NCI-H446 (cell line): Measurements from ENCODE around the gene YWHAE.
A peak's percentile ranks its signal among the peaks of the same experiment; 100 is the strongest.
"Not testable (repeated sequence)": the region's sequence is repeated elsewhere in the genome, so short reads cannot be mapped to it uniquely, and the experiment has no call there.

Experiments used
- DNase-seq, 2 experiments: peaks; one replicate each; lab custom pipeline; 2025; lab: John Stamatoyannopoulos, UW

Gene YWHAE

GRCh38 chr17:1399679-1400512 is at the start of gene YWHAE:
Gene YWHAE, minus strand, starts transcription at chr17:1400222. Its CDS starts 112 bp downstream, at chr17:1400110.
- peak; percentile 87 to 96 for DNase-seq

DNA sequence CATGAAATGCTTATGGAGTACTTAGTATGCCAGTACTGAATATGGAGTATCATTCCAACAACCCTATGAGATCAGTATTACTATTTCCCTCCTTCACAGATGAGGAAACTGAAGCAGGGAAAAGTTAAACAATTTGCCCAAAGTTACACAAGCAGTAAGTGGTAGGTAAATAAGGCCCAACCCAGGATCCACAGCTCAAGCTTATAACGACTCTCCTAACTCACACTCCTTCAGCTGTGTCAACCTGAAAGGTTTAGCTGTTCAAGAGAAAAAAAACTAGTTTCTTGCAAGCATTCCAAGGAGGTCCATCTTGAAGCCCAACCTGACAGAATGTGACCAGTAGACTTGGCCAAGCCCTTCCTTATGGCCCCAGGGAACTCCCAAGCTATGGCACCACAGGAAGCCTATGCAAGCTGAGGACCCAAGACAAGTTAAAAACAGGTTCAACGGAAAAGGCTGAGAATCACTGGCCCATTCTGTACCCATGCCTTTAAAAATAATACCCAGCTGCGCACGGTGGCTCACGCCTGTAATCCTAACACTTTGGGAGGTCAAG is 49.5 kb upstream of the YWHAE start:
- DNase-seq: no peak

- DNase-seq: no peak
Observed at GRCh38 chr17:1447052-1447451, 47.0 kb upstream of the YWHAE start.

GRCh38 chr17:1446201-1446600 is 46.2 kb upstream of the YWHAE start:
- no peak for DNase-seq

DNA sequence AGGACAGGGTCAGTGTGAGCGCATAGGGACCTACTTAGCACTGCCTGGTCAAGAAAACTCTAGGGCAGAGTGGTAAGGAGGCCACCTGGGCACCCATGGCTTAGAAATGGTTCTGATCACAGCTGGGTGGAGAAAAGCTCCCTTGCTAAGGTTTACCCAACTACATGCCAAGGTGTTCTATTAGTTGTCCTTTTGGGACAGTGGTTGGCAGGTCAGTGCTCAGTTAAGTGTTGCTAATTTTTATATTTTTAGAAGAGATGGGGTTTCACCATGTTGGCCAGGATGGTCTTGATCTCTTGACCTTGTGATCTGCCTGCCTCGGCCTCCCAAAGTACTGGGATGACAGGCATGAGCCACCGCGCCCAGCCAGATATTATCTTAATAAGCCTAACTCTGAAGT is 45.7 kb upstream of the YWHAE start:
- not testable (repeated sequence) for DNase-seq

DNA sequence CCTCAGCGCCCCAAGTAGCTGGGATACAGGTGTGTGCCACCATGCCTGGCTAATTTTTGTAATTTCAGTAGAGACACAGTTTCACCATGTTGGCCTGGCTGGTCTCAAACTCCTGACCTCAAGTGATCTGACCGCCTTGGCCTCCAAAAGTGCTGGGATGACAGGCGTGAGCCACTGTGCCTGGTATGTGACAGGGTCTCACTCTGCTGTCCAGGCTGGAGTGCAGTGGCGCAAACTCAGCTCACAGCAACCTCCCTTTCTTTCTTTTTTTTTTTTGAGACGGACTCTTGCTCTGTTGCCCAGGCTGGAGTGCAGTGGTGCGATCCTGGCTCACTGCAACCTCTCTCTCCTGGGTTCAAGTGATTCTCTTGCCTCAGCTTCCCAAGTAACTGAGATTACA is 42.7 kb upstream of the YWHAE start:
- not testable (repeated sequence) for DNase-seq

GRCh38 chr17:1442187-1442586 is 42.2 kb upstream of the YWHAE start:
- no peak for DNase-seq

DNA sequence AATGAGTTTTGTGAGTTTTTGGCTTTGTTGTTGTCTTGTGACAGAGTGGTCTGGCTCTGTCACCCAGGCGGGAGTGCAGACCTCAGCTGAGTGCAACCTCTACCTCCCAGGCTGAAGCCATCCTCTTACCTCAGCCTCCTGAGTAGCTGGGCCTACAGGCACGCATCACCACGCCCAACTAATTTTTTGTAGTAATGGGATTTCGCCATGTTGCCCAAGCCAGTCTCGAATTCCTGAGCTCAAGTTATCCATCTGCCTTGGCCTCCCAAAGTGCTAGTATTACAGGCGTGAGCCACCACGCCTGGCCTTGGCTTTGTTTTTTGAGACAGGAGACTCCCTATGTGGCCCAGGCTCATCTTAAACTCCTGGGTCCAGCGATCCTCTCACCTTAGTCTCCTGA is 40.9 kb upstream of the YWHAE start:
- DNase-seq: no peak

GRCh38 chr17:1438593-1439083 is 38.6 kb upstream of the YWHAE start:
- DNase-seq: no peak

DNA sequence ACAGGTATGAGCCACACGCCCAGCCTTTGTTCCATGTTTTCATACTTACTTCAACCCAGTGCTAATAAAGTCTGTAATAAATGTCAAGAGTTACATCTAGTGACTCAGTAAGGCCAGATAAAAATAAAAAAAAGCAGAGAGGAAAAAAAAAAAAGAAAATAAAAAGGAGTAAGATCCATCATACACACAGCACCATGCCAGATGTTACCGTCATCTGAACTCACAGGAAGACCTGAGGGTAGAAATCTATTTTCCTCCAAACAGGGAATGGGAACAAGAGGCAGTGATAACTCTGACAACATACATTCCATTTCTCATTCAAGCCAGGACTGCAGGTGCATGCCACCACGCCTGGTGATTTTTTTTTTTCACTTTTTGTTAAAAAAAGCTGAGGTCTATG is 35.3 kb upstream of the YWHAE start:
- DNase-seq: no peak

DNA sequence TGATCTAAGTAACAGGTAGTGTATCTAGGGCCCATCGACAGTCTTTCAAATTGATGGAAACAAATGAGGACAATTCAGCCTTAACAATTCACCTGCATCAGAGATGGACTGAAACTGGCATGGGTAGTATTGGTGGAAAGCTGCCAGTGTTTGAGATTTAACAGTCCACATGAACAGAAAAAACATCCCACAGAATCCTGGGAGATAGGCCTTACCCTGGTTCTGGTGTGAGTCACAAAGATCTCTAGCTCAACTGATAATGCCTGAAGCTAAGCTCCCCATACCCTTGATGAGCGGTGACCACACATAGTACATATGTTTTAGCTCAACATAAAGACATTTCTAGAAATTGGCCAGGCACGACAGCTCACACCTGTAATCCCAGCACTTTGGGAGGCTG is 34.1 kb upstream of the YWHAE start:
- DNase-seq: no peak

DNA sequence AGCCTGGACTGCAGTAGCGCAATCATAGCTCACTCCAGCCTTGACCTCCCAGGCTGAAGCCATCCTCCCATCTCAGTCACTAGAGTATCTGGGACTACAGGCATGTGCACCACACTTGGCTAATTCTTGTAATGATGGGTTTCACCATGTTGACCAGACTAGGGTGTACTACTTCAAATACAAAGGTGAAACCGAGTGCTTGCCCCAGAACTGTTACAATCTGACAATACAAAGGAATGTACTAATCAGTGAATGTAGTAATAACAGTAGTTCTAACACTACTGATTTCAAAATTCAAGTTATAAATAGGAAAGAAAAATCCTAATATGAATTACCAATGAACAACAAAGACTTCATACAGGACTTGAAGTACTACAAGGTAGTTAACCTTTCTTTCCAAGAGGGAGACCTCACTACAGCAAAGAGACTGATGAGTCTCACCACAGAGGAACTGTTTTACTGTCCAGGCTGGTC is 31.6 kb upstream of the YWHAE start:
- no peak for DNase-seq

GRCh38 chr17:1423456-1424135 is 23.6 kb upstream of the YWHAE start:
- DNase-seq: no peak

- DNase-seq: no peak
Observed at GRCh38 chr17:1422885-1423284, 22.9 kb upstream of the YWHAE start.

DNA sequence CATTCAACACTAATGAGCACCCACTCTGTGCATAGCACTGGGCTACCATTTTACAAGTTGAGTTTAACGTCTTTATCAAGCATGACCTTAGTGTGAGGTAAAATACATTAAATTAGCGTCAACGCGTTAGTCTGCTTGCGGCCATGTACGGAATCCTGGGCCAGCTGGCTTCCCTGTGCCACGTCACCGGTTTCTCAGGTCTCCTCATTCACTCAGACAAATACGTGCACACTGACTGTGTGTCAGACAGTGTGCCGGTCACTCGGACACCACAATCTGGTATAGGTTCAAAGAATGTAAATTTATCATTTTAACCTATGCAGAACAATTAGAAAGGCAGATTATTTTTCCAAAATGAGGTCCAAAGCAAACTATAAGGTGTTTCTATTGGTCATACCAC is 21.4 kb upstream of the YWHAE start:
- DNase-seq: no peak

- no peak for DNase-seq
Observed at GRCh38 chr17:1420981-1421380, 21.0 kb upstream of the YWHAE start.

DNA sequence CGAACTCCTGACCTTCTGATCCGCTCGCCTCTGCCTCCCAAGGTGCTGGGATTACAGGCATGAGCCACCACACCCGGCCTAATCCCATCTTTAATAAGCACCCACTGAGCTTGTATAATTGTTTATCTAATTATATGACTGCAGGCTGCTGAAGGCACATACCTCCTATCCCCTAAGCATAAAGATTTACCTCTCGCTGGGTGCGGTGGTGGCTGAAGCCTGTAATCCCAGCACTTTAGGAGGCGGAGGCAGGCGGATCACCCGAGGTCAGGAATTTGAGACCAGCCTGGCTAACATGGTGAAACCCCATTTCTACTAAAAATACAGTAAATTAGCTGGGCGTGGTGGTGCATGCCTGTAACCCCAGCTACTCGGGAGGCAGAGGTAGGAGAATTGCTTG is 20.1 kb upstream of the YWHAE start:
- no peak for DNase-seq

DNA sequence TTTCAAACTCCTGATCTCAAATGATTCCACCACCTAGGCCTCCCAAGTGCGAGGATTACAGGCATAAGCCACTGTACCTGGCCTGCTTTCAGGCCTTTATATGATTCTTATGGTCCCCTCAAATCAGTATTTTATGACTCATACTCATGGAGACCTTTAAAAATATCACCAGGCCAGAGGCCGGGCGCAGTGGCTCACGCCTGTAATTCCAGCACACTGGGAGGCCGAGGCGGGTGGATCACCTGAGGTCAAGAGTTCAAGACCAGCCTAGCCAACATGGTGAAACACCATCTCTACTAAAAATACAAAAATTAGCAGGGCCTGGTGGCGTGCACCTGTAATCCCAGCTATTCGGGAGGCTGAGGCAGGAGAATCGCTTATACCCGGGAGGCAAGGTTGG is 18.5 kb upstream of the YWHAE start:
- not testable (repeated sequence) for DNase-seq

DNA sequence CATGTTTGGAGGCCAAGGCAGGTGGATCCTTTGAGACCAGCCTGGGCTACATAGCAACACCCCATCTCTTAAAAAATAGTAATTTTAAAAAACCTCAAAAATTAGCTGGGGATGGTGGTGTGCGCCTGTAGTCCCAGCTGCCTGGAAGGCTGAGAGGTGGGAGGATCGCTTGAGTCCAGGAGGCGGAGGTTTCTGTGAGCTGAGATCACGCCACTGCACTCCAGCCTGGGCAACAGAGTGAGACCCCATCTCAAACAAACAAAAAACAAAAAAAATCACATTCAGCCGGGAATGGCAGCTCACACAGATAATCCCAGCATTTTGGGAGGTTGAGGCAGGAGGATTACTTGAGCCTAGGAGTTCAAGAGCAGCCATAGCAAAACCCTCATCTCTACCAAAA is 16.4 kb upstream of the YWHAE start:
- DNase-seq: no peak

DNA sequence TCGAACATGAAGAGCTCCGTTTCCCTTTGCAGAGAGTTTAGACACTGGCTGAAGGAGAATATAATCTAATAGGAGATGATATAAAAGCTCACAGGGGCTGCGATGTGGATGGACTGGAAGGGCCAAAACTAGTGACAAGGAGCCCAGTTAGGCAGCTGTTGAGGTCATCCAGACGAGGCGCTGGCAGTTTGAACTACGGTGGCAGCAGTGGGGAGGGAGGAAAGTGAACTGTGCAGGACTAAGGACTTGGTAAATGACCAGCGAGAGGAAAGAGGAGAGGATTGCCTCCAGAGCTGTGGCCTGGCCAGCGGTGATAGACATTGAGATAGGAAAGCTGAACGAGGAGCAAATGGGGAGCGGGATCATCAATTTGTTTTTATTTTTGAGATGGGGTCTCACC is 14.6 kb upstream of the YWHAE start:
- DNase-seq: no peak

GRCh38 chr17:1414001-1414574 is 14.1 kb upstream of the YWHAE start:
- no peak for DNase-seq

GRCh38 chr17:1413281-1413791 is 13.3 kb upstream of the YWHAE start:
- peak in 1 of 2 experiments; percentile 31 for DNase-seq
